ENCODE data around the gene CELF2.
"Not testable (repeated sequence)": the region's sequence is repeated elsewhere in the genome, so short reads cannot be mapped to it uniquely, and the experiment has no call there.

The CELF2 gene

GRCh38 chr10:11097686-11098085 is 80.0 kb downstream of the CELF2 start:
- no peak for DNase-seq (ENCODE audit: low spot score)

GRCh38 chr10:11098666-11099065 is 81.0 kb downstream of the CELF2 start:
- DNase-seq (ENCODE audit: low spot score) = no peak

DNA sequence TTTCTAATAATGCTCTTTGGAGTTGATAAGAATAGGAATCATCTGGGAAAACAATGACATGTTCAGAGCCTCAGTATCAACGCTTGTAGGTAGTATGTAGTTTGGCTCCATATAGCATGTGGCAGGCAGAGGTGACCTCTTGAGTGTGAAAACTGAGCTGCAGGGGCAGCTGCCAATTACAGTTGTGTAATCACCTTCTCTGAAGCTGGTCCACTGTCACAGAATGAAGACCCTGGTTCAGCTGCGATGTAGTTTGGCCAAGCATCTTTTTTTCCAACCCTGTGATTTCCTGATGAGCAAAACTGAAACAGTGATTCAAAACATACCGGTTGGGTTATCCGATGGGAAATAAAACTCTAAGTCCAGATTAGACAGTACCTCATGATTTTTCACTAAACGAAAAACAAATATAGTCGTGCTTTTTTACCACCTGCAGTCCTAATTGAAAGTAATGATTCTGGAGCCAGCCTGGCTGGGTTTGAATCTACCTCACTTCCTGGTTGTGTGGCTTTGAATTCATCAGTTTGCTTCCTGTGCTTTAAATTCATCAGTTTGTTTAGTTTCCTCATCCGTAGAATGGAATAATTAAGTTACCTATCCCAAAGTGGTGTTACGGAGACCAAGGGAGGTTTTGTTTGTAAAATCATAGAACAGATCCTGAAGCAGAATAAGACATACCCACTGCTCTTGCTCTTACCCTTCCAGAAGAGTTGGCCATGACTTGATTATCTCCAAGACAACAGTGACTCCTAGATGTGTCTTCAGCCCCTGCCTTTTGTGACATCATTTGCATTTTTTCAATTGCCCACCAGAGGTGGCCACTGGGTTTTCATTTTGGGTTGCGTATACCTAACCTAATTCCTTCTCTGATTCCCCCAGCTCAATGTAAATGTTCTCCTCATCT is 87.4 kb downstream of the CELF2 start:
- no peak for DNase-seq (ENCODE audit: low spot score)

DNA sequence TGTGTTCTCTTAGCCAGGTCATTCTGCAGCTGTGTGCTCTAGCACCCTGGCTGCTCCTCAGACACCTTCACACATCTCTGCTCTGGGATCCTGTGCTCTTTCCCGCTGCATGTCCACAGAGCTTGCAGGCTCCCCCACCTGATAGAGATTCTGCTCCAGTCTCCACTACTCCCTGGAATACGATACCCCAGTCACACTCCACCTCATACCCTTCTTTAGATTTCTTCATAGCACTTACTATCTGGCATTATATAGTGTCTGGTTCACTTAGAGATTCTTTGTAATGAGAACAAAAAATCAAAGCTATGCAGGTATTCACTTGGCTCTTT is 88.0 kb downstream of the CELF2 start:
- no peak for DNase-seq (ENCODE audit: low spot score)

- no peak for DNase-seq (ENCODE audit: low spot score)
Observed at GRCh38 chr10:11106621-11107374, 89.1 kb downstream of the CELF2 start.

DNA sequence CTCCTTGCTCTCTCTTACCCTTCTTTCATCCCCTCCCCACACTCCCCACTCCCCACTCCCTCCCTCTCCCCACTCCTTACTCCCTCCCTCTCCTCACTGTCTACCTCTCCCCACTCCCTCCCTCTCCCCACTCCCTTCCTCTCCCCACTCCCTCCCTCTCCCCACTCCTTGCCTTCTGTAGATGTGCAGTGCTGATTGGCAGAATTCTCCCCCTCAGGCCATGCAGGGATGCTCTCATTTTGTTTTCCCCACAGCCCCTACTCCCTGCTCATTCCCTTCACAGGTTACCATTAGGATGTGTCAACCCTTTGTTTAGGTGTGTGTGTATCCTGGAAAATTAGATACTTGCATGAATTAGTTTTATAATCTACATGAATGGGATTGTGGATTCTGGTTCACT is 90.3 kb downstream of the CELF2 start:
- DNase-seq (ENCODE audit: low spot score) = no peak

- no peak for DNase-seq (ENCODE audit: low spot score)
Observed at GRCh38 chr10:11108356-11108755, 90.7 kb downstream of the CELF2 start.

DNA sequence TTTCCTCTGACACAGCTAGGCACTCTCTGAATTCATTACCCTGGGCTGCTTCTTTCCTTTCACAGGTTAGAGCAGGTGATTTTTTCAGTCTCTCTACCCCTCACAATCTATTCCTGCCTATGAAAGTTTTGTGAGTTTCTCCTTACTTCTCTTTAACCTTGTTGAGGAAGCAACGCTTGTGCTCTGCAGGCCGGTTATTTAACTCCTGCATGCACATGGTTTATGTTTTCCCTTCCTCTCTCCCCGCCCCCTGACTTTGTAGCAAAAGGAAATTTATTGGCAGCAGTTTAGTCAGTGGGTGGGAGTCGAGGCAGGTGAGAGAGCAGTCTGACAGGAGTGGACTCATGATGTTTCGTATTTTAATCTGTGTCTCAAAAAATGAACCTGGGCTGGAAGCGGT is 91.9 kb downstream of the CELF2 start:
- DNase-seq (ENCODE audit: low spot score) = no peak

- no peak for DNase-seq (ENCODE audit: low spot score)
Observed at GRCh38 chr10:11110539-11110938, 92.9 kb downstream of the CELF2 start.

DNA sequence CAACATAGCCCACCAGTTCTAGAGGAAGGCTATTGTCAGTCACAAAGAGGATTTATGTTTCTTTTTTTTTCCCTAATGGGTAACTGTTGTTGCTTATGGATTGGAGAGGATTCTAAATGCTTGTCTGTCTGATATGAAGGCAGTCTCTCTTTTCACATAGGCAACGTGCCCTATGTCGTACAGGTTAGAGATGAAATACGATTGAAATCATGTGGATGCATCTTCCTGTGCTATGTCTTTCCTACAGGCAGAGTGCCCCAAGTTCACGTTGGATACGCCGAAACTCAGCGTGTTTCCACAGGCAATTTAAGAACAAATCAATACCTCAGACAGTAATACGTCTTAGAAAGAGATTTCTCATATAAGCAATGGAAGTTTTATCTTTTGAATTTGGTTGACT is 93.8 kb downstream of the CELF2 start:
- no peak for DNase-seq (ENCODE audit: low spot score)

- DNase-seq (ENCODE audit: low spot score) = no peak
Observed at GRCh38 chr10:11112718-11113117, 95.0 kb downstream of the CELF2 start.

GRCh38 chr10:11113156-11113555 is 95.5 kb downstream of the CELF2 start:
- DNase-seq (ENCODE audit: low spot score) = no peak

- no peak for DNase-seq (ENCODE audit: low spot score)
Observed at GRCh38 chr10:11114269-11114668, 96.6 kb downstream of the CELF2 start.

GRCh38 chr10:11115337-11115736 is 97.7 kb downstream of the CELF2 start:
- no peak for DNase-seq (ENCODE audit: low spot score)

DNA sequence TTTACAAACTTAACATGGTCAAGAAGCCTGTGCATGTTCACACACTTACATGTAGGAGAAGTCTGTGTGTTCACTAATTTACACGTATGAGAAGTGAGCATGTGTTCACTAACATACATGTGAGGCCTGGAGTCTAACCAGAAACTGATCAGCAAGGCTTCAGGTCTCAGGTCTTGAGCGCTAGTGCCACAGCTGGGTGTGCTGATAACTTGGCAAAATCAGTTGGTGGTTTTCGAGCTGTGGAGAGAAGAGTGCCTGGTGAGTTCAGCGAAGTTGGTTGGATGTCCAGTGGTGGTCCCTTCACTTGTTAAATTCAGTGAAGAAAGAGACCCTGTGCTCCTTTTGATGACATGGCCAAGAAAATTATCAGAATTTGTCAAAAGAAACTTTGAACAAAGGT is 98.7 kb downstream of the CELF2 start:
- DNase-seq (ENCODE audit: low spot score) = no peak

- no peak for DNase-seq (ENCODE audit: low spot score)
Observed at GRCh38 chr10:11116817-11117216, 99.1 kb downstream of the CELF2 start.

DNA sequence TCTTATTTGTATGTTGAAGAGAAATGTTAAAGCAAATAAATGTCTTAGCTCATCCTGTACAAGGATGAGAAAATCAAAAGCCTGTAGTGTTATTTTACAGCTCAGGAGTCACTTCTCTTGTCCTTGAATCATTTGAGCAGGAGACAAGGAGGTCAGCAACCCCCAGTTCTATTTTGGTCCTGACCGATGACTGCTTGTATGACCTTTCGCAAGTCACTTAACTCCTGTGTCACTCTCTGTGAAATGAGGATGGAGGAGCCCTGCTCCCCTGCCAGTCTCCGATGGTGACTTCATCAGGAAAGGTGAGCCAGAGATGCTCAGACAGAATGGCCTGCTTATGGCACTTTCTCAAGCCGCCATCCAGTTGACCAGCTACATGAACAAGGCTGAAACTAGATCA is 101.0 kb downstream of the CELF2 start:
- DNase-seq (ENCODE audit: low spot score) = no peak

- DNase-seq (ENCODE audit: low spot score) = no peak
Observed at GRCh38 chr10:11119843-11120242, 102.2 kb downstream of the CELF2 start.

DNA sequence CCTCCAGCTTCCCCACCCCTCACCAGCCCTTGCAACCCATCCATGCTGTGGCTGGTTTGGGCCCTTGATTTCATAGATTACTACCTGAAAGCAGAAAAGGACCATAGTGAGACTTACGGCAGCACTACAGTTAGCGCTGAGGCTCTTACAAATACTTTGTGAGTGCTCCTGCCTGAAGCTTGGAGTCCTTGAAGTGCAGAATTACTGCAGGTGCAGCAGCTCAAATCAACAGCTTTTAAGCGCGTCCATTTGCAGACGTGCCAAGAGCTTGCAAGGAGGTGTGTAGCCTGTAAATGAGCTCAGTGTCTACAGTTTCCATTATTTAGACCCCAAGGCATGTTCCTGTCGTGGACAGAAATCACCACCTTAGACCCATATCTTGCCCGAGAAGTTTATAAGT is 103.0 kb downstream of the CELF2 start:
- no peak for DNase-seq (ENCODE audit: low spot score)

GRCh38 chr10:11123892-11124291 is 106.2 kb downstream of the CELF2 start:
- peak; percentile 12 for DNase-seq (ENCODE audit: low spot score)

- DNase-seq (ENCODE audit: low spot score) = no peak
Observed at GRCh38 chr10:11125004-11125403, 107.3 kb downstream of the CELF2 start.

DNA sequence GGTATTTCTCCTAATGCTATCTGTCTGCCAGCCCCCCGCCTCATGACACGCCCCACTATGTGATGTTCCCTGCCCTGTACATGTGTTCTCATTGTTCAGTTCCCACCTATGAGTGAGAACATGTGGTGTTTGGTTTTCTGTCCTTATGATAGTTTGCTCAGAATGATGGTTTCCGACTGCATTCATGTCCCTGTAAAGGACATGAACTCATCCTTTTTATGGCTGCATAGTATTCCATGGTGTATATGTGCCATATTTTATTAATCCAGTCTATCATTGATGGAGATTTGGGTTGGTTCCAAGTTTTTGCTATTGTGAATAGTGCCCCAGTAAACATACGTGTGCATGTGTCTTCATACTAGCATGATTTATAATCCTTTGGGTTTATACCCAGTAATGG is 109.3 kb downstream of the CELF2 start:
- not testable (repeated sequence) for DNase-seq (ENCODE audit: low spot score)

GRCh38 chr10:11131112-11131639 is 113.5 kb downstream of the CELF2 start:
- no peak for DNase-seq (ENCODE audit: low spot score)

Data from kidney tubule cell (primary cell).